22Rv1 (cell line): ENCODE results near the gene HGF.

ENCODE experiments used
- H3K27ac ChIP-seq: fragments of 450-650 bp; 2 replicates; pipeline ENCODE4 v1.5.1; 2017
- ZFX ChIP-seq: fragments of 450-650 bp; IDR thresholded peaks from 2 replicates; pipeline ENCODE4 v1.6.1; 2017; ENCODE audit warnings: antibody characterized with exemption, borderline replicate concordance
- TF ChIP-seq, protein P1 (sequence below): fragments of 450-650 bp; IDR thresholded peaks from 2 replicates; pipeline ENCODE4 v1.5.1; 2017; ENCODE audit warnings: mild to moderate bottlenecking

The HGF gene

DNA sequence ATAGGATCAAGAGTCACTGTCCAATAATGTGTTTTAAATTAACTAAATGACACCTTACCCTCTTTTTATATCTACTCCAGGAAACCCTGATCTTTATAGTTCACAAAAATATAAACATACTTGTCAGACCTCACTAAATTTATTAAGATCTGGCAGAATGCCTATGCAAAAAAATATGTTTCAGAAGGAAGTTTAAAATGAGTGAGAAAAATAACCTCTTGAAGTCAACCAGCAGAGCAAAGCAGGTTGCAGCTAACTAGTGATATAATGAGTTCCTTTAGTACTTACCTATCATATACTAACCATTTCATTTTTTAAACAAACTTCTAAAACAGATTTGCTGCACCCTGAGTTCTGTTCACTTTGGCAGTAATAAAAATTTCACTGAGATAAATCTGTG lies 14.0 kb upstream of the HGF start:
- no peak for TF ChIP-seq ZFX
- TF ChIP-seq, protein P1, sequence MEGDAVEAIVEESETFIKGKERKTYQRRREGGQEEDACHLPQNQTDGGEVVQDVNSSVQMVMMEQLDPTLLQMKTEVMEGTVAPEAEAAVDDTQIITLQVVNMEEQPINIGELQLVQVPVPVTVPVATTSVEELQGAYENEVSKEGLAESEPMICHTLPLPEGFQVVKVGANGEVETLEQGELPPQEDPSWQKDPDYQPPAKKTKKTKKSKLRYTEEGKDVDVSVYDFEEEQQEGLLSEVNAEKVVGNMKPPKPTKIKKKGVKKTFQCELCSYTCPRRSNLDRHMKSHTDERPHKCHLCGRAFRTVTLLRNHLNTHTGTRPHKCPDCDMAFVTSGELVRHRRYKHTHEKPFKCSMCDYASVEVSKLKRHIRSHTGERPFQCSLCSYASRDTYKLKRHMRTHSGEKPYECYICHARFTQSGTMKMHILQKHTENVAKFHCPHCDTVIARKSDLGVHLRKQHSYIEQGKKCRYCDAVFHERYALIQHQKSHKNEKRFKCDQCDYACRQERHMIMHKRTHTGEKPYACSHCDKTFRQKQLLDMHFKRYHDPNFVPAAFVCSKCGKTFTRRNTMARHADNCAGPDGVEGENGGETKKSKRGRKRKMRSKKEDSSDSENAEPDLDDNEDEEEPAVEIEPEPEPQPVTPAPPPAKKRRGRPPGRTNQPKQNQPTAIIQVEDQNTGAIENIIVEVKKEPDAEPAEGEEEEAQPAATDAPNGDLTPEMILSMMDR, result no peak
- peak overlapping the region; percentile 78 for H3K27ac ChIP-seq

DNA sequence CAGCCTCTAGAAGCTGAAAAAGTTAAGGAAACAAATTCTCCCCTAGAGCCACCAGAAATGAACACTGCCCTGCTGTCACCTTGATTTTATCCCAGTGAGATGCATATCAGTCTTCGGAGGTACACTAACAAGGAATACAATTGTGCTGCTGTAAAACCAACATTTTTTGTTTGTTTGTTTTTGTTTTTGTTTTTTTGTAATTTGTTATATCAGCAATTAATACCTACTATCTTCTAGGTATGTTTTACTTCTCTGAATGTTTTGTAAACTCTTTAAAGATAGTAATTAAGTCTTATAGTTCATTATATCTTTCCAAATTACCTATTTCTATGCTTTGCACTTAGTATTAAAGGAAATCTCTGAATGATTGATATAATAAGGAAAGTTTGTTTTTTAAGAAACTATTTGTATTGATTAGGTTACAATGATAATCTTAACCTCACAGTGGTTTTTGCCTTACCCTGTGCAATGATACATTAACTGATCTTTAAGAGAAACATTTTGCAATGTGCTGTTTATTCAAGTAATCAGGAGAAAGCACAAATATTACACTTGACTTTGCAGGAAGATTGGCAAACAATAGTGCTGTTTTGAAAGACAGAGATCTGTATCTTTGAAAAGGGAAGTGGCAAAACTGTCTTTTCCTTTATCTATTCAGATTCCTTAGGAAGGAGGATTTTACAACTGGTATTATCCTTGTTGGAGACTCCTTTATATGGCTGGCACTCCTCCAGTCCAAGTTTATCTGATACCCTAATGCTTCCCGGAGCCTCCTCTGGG lies 11.3 kb upstream of the HGF start:
- peak overlapping the region; percentile 78 for H3K27ac ChIP-seq
- no peak for TF ChIP-seq ZFX
- TF ChIP-seq, protein P1, result no peak

- H3K27ac ChIP-seq, result peak overlapping the region; percentile 78
- TF ChIP-seq ZFX, result no peak
- TF ChIP-seq, protein P1, result no peak
Measured at GRCh38 chr7:81779706-81780105, 9.9 kb upstream of the HGF start.

- TF ChIP-seq, protein P1, result no peak
- TF ChIP-seq ZFX, result no peak
- H3K27ac ChIP-seq, result peak overlapping the region; percentile 13
Measured at GRCh38 chr7:81777697-81778096, 7.8 kb upstream of the HGF start.

GRCh38 chr7:81776948-81777630 lies 7.2 kb upstream of the HGF start:
- no peak for TF ChIP-seq ZFX
- TF ChIP-seq, protein P1, result peak; percentile 52
- H3K27ac ChIP-seq, result peak overlapping the region; percentile 13

DNA sequence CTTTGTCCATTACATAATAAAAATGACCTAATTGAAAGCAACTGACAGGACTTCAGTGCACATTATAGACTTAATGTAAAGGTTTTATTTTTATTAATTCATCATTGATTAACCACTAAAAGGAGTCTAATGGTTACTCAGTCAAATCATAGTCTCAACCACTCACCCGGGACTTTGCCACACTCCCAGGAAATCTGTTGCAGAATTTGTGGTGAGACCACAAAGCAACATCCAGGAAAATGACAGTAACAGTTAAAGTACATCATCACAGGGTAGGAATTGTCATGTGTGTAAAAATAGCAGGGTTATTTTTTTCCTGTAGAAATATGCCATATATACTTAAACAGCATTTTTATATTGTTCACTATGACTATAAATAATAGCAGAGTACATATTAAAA lies 6.3 kb upstream of the HGF start:
- TF ChIP-seq, protein P1, result no peak
- TF ChIP-seq ZFX, result no peak
- peak overlapping the region; percentile 13; the same call in 1 of the 2 replicates for H3K27ac ChIP-seq

DNA sequence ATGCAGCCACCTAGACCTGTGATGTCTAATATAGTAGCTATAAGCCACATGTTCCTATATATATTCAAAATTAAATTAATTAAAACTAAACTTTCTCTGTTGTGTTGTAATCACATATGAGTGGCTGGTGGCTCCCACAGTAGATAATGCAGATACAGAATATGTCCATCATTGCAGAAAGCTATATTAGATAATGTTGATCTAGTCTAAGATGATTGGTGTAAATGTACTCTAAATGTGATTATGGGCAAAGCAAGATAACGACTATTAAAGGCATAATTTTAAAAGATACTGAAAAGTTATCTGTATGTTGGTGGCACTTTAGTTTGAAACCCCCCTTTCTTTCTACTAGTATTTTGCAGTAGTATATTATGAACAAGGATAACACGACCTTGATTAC lies 5.7 kb upstream of the HGF start:
- H3K27ac ChIP-seq, result peak overlapping the region; percentile 13; the same call in 1 of the 2 replicates

More for the DNA sequence above, 5.7 kb upstream of the HGF start:
- TF ChIP-seq, protein P1, result no peak
